Pancreas (tissue), 10 donors: ENCODE data around the gene PTX4. TPM values are rescaled to one million over a fixed set of nuclear protein-coding genes. Genes with fewer than 3 reads are reported as not detected.

Experiments used
- ATAC-seq, 4 donors: fragments of 200-7000 bp; cut with Tn5 transposase; one replicate each; pipeline versions ENCODE4 v1.8.0 to v1.9.1; 2020; ENCODE audit warnings: mild to moderate bottlenecking in 4 of 4, moderate library complexity in 4 of 4
- DNase-seq, 6 donors: peaks; one replicate each; pipeline ENCODE4 v3.0.0-alpha.2; 2020
- FAIRE-seq: peaks from 2 replicates; lab custom pipeline; 2012; peaks lifted over from hg19 to GRCh38; lab: Jason Lieb, UNC
- H3K27ac ChIP-seq, 4 donors: fragments of 200-600 bp; sonication (generic); 1 replicate in 3 of 4; 2 replicates in 1 of 4; pipeline versions ENCODE4 v1.5.0 to v1.8.0; 2020
- H3K27me3 ChIP-seq, 4 donors: fragments of 200-600 bp; one replicate each; pipeline ENCODE4 v1.8.0; 2021
- H3K36me3 ChIP-seq, 3 donors: fragments of 200-600 bp; sonication (generic) in 1 of 3; one replicate each; pipeline versions ENCODE4 v1.5.0 to v1.8.0; 2020 to 2021
- H3K4me1 ChIP-seq, 3 donors: fragments of 200-600 bp; one replicate each; pipeline ENCODE4 v1.8.0; 2021
- H3K4me3 ChIP-seq, 4 donors: fragments of 200-600 bp; sonication (generic) in 2 of 4; one replicate each; pipeline versions ENCODE4 v1.5.0 to v1.8.0; 2020 to 2021
- H3K9me3 ChIP-seq, 4 donors: fragments of 200-600 bp; one replicate each; pipeline ENCODE4 v1.8.0; 2021
- WGBS, 2 donors: extraction: QIAGEN DNeasy Blood & Tissue Kit; methylation state at CpG; one replicate each; pipeline ENCODE4 v1.1.7; 2013; 5-methylcytosine and 5-hydroxymethylcytosine counted together
- intact Hi-C, 3 donors: fragments of 100-400 bp; cut with DNase I; formaldehyde crosslinking; loops; one replicate each; pipeline versions ENCODE4 v1.11.1 to v1.14.2; 2022
- polyA plus RNA-seq, 2 donors: library from polyadenylated mRNA; stranded (reverse); fragments of 200-250 nt; gene quantifications; one replicate each; pipeline ENCODE4 v1.2.3, GENCODE V29; 2013
- total RNA-seq, 6 donors: library from RNA; stranded (reverse); fragmentation: NEBNext Ultra II Directional in 4 of 6; extraction: Animal tissue kit (Norgen Biotek cat#: 25700) in 4 of 6; gene quantifications; one replicate each; pipeline versions ENCODE4 v1.2.1 to v1.2.4, GENCODE V29; 2021 to 2023
- TF ChIP-seq, protein P1 (sequence below), 4 donors: fragments of 200-600 bp; sonication (generic) in 3 of 4; IDR thresholded peaks; one replicate each; pipeline versions ENCODE4 v1.5.0 to v1.8.0; 2021; ENCODE audit warnings: antibody characterized with exemption in 4 of 4
- donor health status: healthy with polysubstance abuse.
- donor health status: DM: no; HTN: no; CAD: no; lungs with moderate emphysema.
- donor health status: DM: no; HTN: no; CAD: no.
- donor health status: control.
- donor health status: control.
- donor health status: Bipolar disorder and iron deficiency.
- donor health status: DM: yes; HTN: yes; CAD: no.
- donor health status: DM: no; HTN: no; CAD: no.
- donor health status: DM: no; HTN: no; CAD: no.
- donor health status: DM: yes; HTN: yes; CAD: no.

PTX4 gene
- total and polyA plus RNA-seq, 8 donors, result not detected

DNA sequence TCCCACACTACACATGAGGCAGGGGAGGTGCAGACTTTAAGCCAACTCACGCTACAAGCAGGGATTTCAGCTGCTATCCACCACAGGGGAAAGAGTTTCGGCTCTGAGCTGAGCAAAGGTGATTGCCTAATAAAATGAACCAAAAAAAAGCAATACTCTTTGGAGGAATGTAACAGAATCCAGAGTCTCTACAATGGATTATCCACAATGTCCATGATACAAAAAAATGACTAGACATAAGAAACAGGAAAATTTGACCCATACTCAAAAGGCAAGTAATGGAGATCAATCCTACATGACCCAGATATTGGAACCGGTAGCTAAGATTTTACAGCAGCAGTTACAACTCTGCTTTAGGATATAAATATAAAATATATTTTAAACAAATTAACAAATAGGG, 25.8 kb upstream of the PTX4 start:
- ATAC-seq (no peak), FAIRE-seq (no peak)
- TF ChIP-seq, protein P1, sequence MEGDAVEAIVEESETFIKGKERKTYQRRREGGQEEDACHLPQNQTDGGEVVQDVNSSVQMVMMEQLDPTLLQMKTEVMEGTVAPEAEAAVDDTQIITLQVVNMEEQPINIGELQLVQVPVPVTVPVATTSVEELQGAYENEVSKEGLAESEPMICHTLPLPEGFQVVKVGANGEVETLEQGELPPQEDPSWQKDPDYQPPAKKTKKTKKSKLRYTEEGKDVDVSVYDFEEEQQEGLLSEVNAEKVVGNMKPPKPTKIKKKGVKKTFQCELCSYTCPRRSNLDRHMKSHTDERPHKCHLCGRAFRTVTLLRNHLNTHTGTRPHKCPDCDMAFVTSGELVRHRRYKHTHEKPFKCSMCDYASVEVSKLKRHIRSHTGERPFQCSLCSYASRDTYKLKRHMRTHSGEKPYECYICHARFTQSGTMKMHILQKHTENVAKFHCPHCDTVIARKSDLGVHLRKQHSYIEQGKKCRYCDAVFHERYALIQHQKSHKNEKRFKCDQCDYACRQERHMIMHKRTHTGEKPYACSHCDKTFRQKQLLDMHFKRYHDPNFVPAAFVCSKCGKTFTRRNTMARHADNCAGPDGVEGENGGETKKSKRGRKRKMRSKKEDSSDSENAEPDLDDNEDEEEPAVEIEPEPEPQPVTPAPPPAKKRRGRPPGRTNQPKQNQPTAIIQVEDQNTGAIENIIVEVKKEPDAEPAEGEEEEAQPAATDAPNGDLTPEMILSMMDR (IDR thresholded peaks at IDR 0.05), result no peak

DNA sequence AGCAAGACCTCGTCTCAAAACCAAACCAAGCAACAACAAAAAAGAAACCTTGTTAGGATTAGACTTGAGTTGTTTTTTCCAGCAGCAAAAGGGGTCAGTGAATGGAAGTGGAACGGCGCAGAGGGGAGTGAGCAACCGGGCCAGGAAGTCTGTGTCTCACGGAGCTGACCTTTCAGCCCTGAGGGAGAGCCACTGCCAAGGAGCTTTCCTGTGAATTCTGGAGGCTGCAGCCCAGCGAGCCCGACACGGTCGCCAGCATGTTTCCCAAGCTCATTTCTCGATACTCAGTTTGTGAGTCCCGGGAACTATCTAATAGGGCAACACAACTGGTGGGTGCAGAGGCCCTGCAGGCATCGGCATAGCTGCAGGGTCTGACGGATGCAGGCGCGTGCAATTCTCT, 24.0 kb upstream of the PTX4 start:
- Histone ChIP-seq H3K27me3 (no peaks in the 10 kb centered on the region), H3K27ac (no peak overlapping the region), H3K36me3 (peaks cover 0 to 6% (median 0%) of the 10 kb centered on the region in 3 donors), H3K4me3 (no peak overlapping the region), H3K4me1 (no peaks in the 10 kb centered on the region), H3K9me3 (no peaks in the 10 kb centered on the region)
- ATAC-seq (no peak), DNase-seq (peak in 1 of 6 donors; percentile 16), FAIRE-seq (no peak)
- TF ChIP-seq, protein P1 (IDR thresholded peaks at IDR 0.05), result no peak
- intact Hi-C loops, result no loop called here
- WGBS, 2 donors, result 89% methylated on average over 15 of the region's 15 CpGs

More for the DNA sequence above, 25.8 kb upstream of the PTX4 start:
- DNase-seq, result no peak
- H3K27me3 ChIP-seq, result no peaks in the 10 kb centered on the region
- H3K27ac ChIP-seq, result no peak overlapping the region
- no peaks in the 10 kb centered on the region for H3K4me1 ChIP-seq
- H3K36me3 ChIP-seq, result peaks cover 0 to 8% (median 0%) of the 10 kb centered on the region in 3 donors
- intact Hi-C loops, result no loop called here
- no peaks in the 10 kb centered on the region for H3K9me3 ChIP-seq
- H3K4me3 ChIP-seq, result no peak overlapping the region
- 84 to 100% methylated on average over 3 of the region's 3 CpGs for WGBS, 2 donors

DNA sequence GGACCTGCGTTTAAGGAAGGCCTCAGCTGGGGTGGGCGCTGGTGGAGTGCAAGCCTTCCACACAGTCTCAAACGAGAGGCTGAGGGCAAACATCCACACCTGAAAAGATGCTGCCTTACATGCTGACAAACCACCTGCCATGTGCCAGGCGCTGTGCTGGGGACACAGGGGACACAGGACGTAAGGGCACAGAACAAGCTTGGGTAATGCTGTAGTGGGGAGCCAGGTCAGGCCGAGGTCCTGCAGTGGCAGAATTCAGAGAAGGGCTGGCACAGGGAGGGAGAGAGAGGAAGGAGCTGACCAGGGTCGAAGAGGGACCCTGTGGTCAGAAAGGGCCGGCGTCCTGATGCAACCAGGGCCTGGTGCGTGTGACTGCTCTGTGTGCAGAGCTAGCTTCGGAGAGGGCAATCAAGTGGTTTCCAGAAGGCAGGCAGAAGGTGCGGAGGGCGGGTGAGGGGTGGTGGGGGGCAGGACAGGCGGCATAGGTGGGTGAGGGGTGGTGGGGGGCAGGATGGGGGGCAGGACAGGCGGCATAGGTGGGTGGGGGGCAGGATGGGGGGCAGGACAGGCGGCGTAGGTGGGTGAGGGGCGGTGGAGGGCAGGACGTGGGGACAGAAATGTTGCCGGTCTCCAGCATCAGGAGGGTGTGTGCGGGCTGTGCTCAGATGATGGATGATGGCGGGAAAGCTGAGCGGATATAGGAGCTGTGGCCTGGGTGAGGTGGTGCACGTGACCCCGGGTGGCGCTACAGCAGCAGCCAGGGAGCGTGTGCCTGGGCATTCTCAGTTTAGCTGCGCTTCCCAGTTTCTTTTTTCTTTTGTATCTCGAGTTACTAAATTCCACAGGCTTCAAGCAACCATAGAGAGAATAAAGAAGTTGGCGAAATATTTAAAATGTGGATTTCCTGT, 23.2 kb upstream of the PTX4 start:
- Histone ChIP-seq H3K36me3 (peaks cover 0 to 6% (median 0%) of the 10 kb centered on the region in 3 donors), H3K27ac (no peak overlapping the region), H3K27me3 (no peaks in the 10 kb centered on the region), H3K9me3 (no peaks in the 10 kb centered on the region), H3K4me3 (no peak overlapping the region), H3K4me1 (no peaks in the 10 kb centered on the region)
- FAIRE-seq, result no peak
- peak in 1 of 6 donors; percentile 29 for DNase-seq
- TF ChIP-seq, protein P1 (IDR thresholded peaks at IDR 0.05), result no peak
- intact Hi-C loops, result no loop called here
- whole genome bisulfite sequencing, 2 donors, result 86 to 87% methylated on average over 29 to 30 of the region's 30 CpGs
- ATAC-seq, result peak in 1 of 4 donors; percentile 36

DNA sequence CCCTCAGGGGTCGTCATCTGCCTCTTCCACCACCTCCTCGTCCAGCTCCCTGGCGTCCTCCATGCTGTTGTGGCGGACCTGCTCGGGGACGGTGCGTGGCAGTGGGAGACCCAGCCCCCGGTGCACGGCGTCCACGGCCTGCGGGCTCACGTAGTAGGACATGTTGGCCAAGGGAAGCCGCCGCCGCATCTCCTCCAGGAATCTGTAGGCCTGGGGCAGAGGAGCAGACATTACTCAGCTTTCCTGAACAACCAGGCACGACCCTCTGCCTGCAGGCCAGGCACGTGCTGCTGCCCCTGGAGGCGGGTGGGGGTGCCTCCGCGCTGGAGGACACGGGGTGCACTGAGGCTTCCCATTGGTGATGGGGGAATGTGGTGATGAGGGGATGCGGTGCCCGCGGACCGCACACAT, 22.2 kb upstream of the PTX4 start:
- 94 to 95% methylated on average over 26 of the region's 26 CpGs for WGBS, 2 donors
- no peaks in the 10 kb centered on the region for H3K27me3 ChIP-seq
- H3K4me1 ChIP-seq, result no peaks in the 10 kb centered on the region
- DNase-seq (peak in 1 of 6 donors; percentile 60), ATAC-seq (no peak), FAIRE-seq (no peak)
- no peak overlapping the region for H3K27ac ChIP-seq
- H3K36me3 ChIP-seq, result peaks cover 0 to 6% (median 0%) of the 10 kb centered on the region in 3 donors
- intact Hi-C loops, result no loop called here
- TF ChIP-seq, protein P1 (IDR thresholded peaks at IDR 0.05), result no peak
- no peaks in the 10 kb centered on the region for H3K9me3 ChIP-seq
- no peak overlapping the region for H3K4me3 ChIP-seq

DNA sequence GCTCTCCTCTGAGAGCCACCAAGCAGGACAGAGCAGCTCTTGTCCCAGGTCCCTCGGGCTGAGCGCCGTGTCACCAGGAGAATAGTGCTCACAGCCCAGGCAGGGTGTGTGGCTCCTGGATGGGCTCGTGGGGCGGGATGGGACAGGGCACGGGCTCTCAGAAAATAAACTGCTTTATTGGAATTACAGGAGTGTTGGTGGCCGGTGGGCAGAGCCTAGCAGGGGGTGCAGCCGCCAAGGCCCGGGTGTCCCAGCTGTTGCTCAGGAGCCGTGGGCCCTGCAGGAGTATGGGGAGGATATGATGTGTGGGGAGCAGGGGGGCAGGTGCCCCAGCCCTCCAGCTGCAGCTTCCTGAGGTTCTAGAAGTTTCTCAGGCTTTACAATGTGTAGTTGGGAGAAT, 21.5 kb upstream of the PTX4 start:
- no peak for ATAC-seq
- H3K4me3 ChIP-seq, result no peak overlapping the region
- peaks cover 0 to 6% (median 0%) of the 10 kb centered on the region in 3 donors for H3K36me3 ChIP-seq
- H3K27me3 ChIP-seq, result no peaks in the 10 kb centered on the region
- FAIRE-seq, result no peak
- H3K4me1 ChIP-seq, result no peaks in the 10 kb centered on the region
- intact Hi-C loops, result no loop called here
- peak in 1 of 6 donors; percentile 46 for DNase-seq
- H3K9me3 ChIP-seq, result no peaks in the 10 kb centered on the region
- TF ChIP-seq, protein P1 (IDR thresholded peaks at IDR 0.05), result no peak
- 88 to 92% methylated on average over 7 to 10 of the region's 10 CpGs for WGBS, 2 donors
- H3K27ac ChIP-seq, result no peak overlapping the region
